PFSK-1 (cell line): ENCODE measurements around the gene SLC25A24.
A peak's percentile ranks its signal among the peaks of the same experiment; 100 is the strongest.

Experiments
- POLR2AphosphoS5 ChIP-seq: IDR thresholded peaks from 2 replicates; pipeline ENCODE4 v1.6.1; 2012; ENCODE audit warnings: low read depth, mild to moderate bottlenecking, control low read depth, low read length, moderate library complexity
- REST ChIP-seq, 2 experiments: IDR thresholded peaks; 2 replicates each; pipeline versions ENCODE4 v1.6.1 to v1.8.0; 2011 to 2012; ENCODE audit warnings: low read depth in 2 of 2, low read length in 2 of 2, control low read depth in 1 of 2, inconsistent platforms in 1 of 2, mild to moderate bottlenecking in 1 of 2, moderate library complexity in 1 of 2; ENCODE audit not compliant: insufficient read depth in 1 of 2
- SIN3A ChIP-seq: IDR thresholded peaks from 2 replicates; pipeline ENCODE4 v1.6.1; 2012; ENCODE audit warnings: mild to moderate bottlenecking, low read length, moderate library complexity, borderline replicate concordance; ENCODE audit not compliant: insufficient read depth
- TAF1 ChIP-seq: IDR thresholded peaks from 2 replicates; pipeline ENCODE4 v1.6.1; 2012; ENCODE audit warnings: low read length, control low read depth, borderline replicate concordance; ENCODE audit not compliant: insufficient read depth

DNA sequence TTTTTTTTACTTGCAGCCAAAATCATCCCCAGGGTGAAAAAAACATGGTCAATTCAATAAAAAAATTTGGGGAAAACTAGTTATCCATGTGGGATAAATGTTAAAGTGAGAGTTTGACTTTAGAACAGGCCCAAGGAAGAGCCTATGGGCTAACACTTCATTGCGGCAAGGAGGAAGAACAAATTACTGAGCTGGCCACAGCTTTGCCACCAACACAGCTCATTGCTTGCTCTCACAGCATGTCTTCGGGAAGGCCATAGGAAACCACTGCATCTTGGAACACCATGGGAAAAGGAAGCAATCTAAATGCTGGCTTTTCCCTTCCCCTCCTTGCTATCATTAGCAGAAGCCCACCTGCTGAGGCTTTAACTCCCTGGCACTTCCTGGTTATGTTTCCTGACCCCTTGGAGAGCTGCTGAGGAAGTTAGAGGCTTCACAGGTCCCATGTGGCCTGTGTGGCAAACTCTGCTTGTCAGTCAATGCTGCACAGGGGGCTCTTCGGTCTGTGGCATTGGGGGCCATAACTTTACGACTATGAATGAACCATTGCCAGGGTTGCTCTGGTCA, 86.0 kb downstream of the SLC25A24 start:
- no peak for TF ChIP-seq POLR2AphosphoS5
- peak; percentile 24; the same call in 1 of the 2 replicates for TF ChIP-seq SIN3A
- TF ChIP-seq TAF1: no peak
- peak in 1 of 2 experiments; percentile 68; a peak in 1 of 4 replicates for TF ChIP-seq REST (IDR thresholded peaks at IDR 0.05; ENCODE audit: insufficient read depth in 1 of 2, low read depth in 2 of 2, low read length in 2 of 2)
